H1 (cell line): ENCODE measurements around the gene TMEM273. TPM values are rescaled to one million over a fixed set of nuclear protein-coding genes. Genes with fewer than 3 reads are reported as not detected.

ENCODE experiments used
- BACH1 ChIP-seq: IDR thresholded peaks from 2 replicates; pipeline ENCODE4 v1.6.1; 2012; ENCODE audit warnings: low read length, improper control_type of control experiment
- KDM5A ChIP-seq: fragments of 200-600 bp; IDR thresholded peaks from 2 replicates; pipeline ENCODE4 v1.7.1; 2012; ENCODE audit warnings: mild to moderate bottlenecking, low read length, inconsistent platforms, mixed read lengths
- POU5F1 ChIP-seq: IDR thresholded peaks from 2 replicates; pipeline ENCODE4 v1.6.1; 2011; ENCODE audit warnings: low read depth, mild to moderate bottlenecking, low read length, moderate library complexity
- polyA plus RNA-seq, 7 experiments: library from polyadenylated mRNA; depleted of rRNA in 3 of 7; stranded (reverse) in 5 of 7; unstranded in 2 of 7; fragments of >200 nt in 5 of 7; fragments of 200-250 nt in 2 of 7; gene quantifications; 1 replicate in 5 of 7; 2 replicates in 1 of 7; 4 replicates in 1 of 7; pipeline versions ENCODE4 v1.2.1 to v1.2.3, GENCODE V29; 2011 to 2013; ENCODE audit warnings: missing spikeins in 2 of 7, mixed read lengths in 2 of 7
- total RNA-seq: library from RNA; stranded (reverse); fragmentation: NEBNext Ultra II Directional; extraction: Animal tissue kit (Norgen Biotek cat#: 25700); gene quantifications from 2 replicates; pipeline ENCODE4 v1.2.1, GENCODE V29; 2021
- TF ChIP-seq, protein P1 (sequence below): fragments of 300-600 bp; sonication (generic); IDR thresholded peaks from 2 replicates; pipeline ENCODE4 v1.7.1; 2012; ENCODE audit warnings: low read length, moderate library complexity, mild to moderate bottlenecking, inconsistent platforms; ENCODE audit not compliant: insufficient replicate concordance
- TF ChIP-seq, protein P2 (sequence below): IDR thresholded peaks from 2 replicates; pipeline ENCODE4 v1.6.1; 2012; ENCODE audit warnings: inconsistent platforms

Gene TMEM273
- total and polyA plus RNA-seq, 2 of the 8 experiments (the other 6 are each of a cell fraction or from before 2014, with no cell fraction given), result not detected

DNA sequence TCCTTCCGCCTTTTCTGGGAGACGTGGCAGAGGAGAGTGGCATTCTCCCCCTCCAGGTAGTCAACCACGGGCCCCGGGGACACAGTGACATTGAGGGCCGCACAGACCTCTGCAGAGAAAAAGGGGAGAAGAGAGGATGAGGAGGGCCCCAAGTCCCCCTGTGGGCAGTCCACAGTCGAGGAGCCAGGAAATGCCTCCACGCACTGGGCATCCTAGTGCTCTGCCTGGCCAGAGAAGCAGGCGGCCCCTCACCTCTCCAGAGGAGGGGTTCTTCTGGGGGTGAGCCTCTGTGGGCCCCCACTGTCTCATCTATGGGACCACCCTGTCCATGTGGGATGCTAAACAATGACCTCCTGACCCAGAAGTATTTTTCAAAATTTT is 80.3 kb downstream of the TMEM273 start (continued):
- TF ChIP-seq, protein P1, sequence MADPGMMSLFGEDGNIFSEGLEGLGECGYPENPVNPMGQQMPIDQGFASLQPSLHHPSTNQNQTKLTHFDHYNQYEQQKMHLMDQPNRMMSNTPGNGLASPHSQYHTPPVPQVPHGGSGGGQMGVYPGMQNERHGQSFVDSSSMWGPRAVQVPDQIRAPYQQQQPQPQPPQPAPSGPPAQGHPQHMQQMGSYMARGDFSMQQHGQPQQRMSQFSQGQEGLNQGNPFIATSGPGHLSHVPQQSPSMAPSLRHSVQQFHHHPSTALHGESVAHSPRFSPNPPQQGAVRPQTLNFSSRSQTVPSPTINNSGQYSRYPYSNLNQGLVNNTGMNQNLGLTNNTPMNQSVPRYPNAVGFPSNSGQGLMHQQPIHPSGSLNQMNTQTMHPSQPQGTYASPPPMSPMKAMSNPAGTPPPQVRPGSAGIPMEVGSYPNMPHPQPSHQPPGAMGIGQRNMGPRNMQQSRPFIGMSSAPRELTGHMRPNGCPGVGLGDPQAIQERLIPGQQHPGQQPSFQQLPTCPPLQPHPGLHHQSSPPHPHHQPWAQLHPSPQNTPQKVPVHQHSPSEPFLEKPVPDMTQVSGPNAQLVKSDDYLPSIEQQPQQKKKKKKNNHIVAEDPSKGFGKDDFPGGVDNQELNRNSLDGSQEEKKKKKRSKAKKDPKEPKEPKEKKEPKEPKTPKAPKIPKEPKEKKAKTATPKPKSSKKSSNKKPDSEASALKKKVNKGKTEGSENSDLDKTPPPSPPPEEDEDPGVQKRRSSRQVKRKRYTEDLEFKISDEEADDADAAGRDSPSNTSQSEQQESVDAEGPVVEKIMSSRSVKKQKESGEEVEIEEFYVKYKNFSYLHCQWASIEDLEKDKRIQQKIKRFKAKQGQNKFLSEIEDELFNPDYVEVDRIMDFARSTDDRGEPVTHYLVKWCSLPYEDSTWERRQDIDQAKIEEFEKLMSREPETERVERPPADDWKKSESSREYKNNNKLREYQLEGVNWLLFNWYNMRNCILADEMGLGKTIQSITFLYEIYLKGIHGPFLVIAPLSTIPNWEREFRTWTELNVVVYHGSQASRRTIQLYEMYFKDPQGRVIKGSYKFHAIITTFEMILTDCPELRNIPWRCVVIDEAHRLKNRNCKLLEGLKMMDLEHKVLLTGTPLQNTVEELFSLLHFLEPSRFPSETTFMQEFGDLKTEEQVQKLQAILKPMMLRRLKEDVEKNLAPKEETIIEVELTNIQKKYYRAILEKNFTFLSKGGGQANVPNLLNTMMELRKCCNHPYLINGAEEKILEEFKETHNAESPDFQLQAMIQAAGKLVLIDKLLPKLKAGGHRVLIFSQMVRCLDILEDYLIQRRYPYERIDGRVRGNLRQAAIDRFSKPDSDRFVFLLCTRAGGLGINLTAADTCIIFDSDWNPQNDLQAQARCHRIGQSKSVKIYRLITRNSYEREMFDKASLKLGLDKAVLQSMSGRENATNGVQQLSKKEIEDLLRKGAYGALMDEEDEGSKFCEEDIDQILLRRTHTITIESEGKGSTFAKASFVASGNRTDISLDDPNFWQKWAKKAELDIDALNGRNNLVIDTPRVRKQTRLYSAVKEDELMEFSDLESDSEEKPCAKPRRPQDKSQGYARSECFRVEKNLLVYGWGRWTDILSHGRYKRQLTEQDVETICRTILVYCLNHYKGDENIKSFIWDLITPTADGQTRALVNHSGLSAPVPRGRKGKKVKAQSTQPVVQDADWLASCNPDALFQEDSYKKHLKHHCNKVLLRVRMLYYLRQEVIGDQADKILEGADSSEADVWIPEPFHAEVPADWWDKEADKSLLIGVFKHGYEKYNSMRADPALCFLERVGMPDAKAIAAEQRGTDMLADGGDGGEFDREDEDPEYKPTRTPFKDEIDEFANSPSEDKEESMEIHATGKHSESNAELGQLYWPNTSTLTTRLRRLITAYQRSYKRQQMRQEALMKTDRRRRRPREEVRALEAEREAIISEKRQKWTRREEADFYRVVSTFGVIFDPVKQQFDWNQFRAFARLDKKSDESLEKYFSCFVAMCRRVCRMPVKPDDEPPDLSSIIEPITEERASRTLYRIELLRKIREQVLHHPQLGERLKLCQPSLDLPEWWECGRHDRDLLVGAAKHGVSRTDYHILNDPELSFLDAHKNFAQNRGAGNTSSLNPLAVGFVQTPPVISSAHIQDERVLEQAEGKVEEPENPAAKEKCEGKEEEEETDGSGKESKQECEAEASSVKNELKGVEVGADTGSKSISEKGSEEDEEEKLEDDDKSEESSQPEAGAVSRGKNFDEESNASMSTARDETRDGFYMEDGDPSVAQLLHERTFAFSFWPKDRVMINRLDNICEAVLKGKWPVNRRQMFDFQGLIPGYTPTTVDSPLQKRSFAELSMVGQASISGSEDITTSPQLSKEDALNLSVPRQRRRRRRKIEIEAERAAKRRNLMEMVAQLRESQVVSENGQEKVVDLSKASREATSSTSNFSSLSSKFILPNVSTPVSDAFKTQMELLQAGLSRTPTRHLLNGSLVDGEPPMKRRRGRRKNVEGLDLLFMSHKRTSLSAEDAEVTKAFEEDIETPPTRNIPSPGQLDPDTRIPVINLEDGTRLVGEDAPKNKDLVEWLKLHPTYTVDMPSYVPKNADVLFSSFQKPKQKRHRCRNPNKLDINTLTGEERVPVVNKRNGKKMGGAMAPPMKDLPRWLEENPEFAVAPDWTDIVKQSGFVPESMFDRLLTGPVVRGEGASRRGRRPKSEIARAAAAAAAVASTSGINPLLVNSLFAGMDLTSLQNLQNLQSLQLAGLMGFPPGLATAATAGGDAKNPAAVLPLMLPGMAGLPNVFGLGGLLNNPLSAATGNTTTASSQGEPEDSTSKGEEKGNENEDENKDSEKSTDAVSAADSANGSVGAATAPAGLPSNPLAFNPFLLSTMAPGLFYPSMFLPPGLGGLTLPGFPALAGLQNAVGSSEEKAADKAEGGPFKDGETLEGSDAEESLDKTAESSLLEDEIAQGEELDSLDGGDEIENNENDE, result no peak
- TF ChIP-seq BACH1 (no peak), POU5F1 (no peak), KDM5A (no peak)
- TF ChIP-seq, protein P2, sequence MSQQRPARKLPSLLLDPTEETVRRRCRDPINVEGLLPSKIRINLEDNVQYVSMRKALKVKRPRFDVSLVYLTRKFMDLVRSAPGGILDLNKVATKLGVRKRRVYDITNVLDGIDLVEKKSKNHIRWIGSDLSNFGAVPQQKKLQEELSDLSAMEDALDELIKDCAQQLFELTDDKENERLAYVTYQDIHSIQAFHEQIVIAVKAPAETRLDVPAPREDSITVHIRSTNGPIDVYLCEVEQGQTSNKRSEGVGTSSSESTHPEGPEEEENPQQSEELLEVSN, result no peak
